HEK293 (cell line): ENCODE measurements around the gene CS.

Source experiments
- CTCF ChIA-PET: fragments of 350-600 bp; formaldehyde crosslinking; extraction: SDS; loops from one replicate; lab custom pipeline; 2021; ENCODE audit warnings: antibody characterized with exemption; lab: Yijun Ruan, JAX
- POLR2A ChIA-PET: fragments of 300-600 bp; formaldehyde crosslinking; extraction: SDS; loops from one replicate; lab custom pipeline; 2020; ENCODE audit warnings: antibody characterized with exemption, inconsistent platforms; lab: Yijun Ruan, JAX
- H3K27ac ChIP-seq: fragments of 200-500 bp; sonication (Bioruptor generic); 2 replicates; pipeline ENCODE4 v1.5.1; 2014; ENCODE audit warnings: low read depth, low read length, control low read depth, inconsistent platforms; ENCODE audit errors: extremely low read depth
- H3K36me3 ChIP-seq, 2 experiments: fragments of 200-500 bp in 1 of 2; sonication (Bioruptor generic) in 1 of 2; 1 replicate in 1 of 2; 2 replicates in 1 of 2; pipeline ENCODE4 v1.5.1; 2014 to 2017; ENCODE audit warnings: inconsistent platforms in 2 of 2, low read length in 2 of 2; ENCODE audit not compliant: control insufficient read depth in 2 of 2, insufficient read depth in 1 of 2
- H3K4me1 ChIP-seq: fragments of 200-500 bp; sonication (Bioruptor generic); 2 replicates; pipeline ENCODE4 v1.5.1; 2014; ENCODE audit warnings: mild to moderate bottlenecking, low read length, inconsistent platforms; ENCODE audit not compliant: control insufficient read depth, insufficient read depth
- H3K4me3 ChIP-seq: 2 replicates; pipeline ENCODE4 v1.5.1; 2011; ENCODE audit warnings: low read depth, mild to moderate bottlenecking, control low read depth, low read length, moderate library complexity
- H3K9me3 ChIP-seq: fragments of 200-500 bp; sonication (Bioruptor generic); 2 replicates; pipeline ENCODE4 v1.5.1; 2014; ENCODE audit warnings: low read depth, low read length, inconsistent platforms; ENCODE audit not compliant: control insufficient read depth, insufficient read depth
- GLI2 ChIP-seq: fragments of 450-650 bp; formaldehyde crosslinking; IDR thresholded peaks from 2 replicates; pipeline ENCODE4; 2017; ENCODE audit warnings: missing biosample characterization, missing genetic modification characterization, low read depth, borderline replicate concordance
- GLIS2 ChIP-seq: fragments of 450-650 bp; formaldehyde crosslinking; IDR thresholded peaks from 2 replicates; pipeline ENCODE4 v1.5.1; 2016; ENCODE audit warnings: missing biosample characterization, missing genetic modification characterization
- SP7 ChIP-seq: fragments of 450-650 bp; formaldehyde crosslinking; IDR thresholded peaks from 2 replicates; pipeline ENCODE4 v1.5.1; 2016; ENCODE audit warnings: missing biosample characterization, missing genetic modification characterization
- YY2 ChIP-seq: fragments of 450-650 bp; formaldehyde crosslinking; IDR thresholded peaks from 2 replicates; pipeline ENCODE4 v1.5.1; 2016; ENCODE audit warnings: missing biosample characterization, missing genetic modification characterization
- ZBTB21 ChIP-seq: fragments of 450-650 bp; formaldehyde crosslinking; IDR thresholded peaks from 2 replicates; pipeline ENCODE4 v1.5.1; 2017; ENCODE audit warnings: missing biosample characterization, missing genetic modification characterization
- ZNF112 ChIP-seq: fragments of 450-650 bp; formaldehyde crosslinking; IDR thresholded peaks from 2 replicates; pipeline ENCODE4 v1.5.0; 2017; ENCODE audit warnings: missing biosample characterization, missing genetic modification characterization
- ZNF404 ChIP-seq: fragments of 450-650 bp; formaldehyde crosslinking; IDR thresholded peaks from 2 replicates; pipeline ENCODE4 v1.5.1; 2017; ENCODE audit warnings: missing biosample characterization, missing genetic modification characterization
- ZNF600 ChIP-seq: fragments of 450-650 bp; formaldehyde crosslinking; IDR thresholded peaks from 2 replicates; pipeline ENCODE4 v1.5.1; 2016; ENCODE audit warnings: missing biosample characterization, missing genetic modification characterization
- ZNF629 ChIP-seq: fragments of 450-650 bp; formaldehyde crosslinking; IDR thresholded peaks from 2 replicates; pipeline ENCODE4 v1.5.1; 2017; ENCODE audit warnings: missing biosample characterization, missing genetic modification characterization
- ZNF76 ChIP-seq: fragments of 450-650 bp; formaldehyde crosslinking; IDR thresholded peaks from 2 replicates; pipeline ENCODE4; 2016; ENCODE audit warnings: low read depth, missing biosample characterization, missing genetic modification characterization, borderline replicate concordance
- ZNF768 ChIP-seq: fragments of 450-650 bp; formaldehyde crosslinking; IDR thresholded peaks from 2 replicates; pipeline ENCODE4 v1.5.1; 2018; ENCODE audit warnings: missing biosample characterization, mild to moderate bottlenecking, missing genetic modification characterization
- ZNF785 ChIP-seq: fragments of 450-650 bp; formaldehyde crosslinking; IDR thresholded peaks from 2 replicates; pipeline ENCODE4 v1.5.1; 2016; ENCODE audit warnings: missing biosample characterization, missing genetic modification characterization
- TF ChIP-seq, protein P1 (sequence below): fragments of 450-650 bp; formaldehyde crosslinking; IDR thresholded peaks from 2 replicates; pipeline ENCODE4 v1.5.1; 2016; ENCODE audit warnings: missing biosample characterization, missing genetic modification characterization, low read depth
- TF ChIP-seq, protein P2 (sequence below): fragments of 450-650 bp; formaldehyde crosslinking; IDR thresholded peaks from 2 replicates; pipeline ENCODE4 v1.5.1; 2016; ENCODE audit warnings: missing biosample characterization, missing genetic modification characterization
- TF ChIP-seq, protein P3 (sequence below): fragments of 450-650 bp; formaldehyde crosslinking; IDR thresholded peaks from 2 replicates; pipeline ENCODE4 v1.5.1; 2016; ENCODE audit warnings: missing biosample characterization, missing genetic modification characterization, borderline replicate concordance
- TF ChIP-seq, protein P4 (sequence below): fragments of 450-650 bp; IDR thresholded peaks from 2 replicates; pipeline ENCODE4 v1.5.1; 2018; ENCODE audit warnings: missing biosample characterization, mild to moderate bottlenecking, missing genetic modification characterization
- TF ChIP-seq, protein P5 (sequence below): fragments of 450-650 bp; formaldehyde crosslinking; IDR thresholded peaks from 2 replicates; pipeline ENCODE4 v1.5.1; 2017; ENCODE audit warnings: missing biosample characterization, missing genetic modification characterization
- TF ChIP-seq, protein P6 (sequence below): fragments of 450-650 bp; formaldehyde crosslinking; IDR thresholded peaks from 2 replicates; pipeline ENCODE4 v1.5.1; 2016; ENCODE audit warnings: missing biosample characterization, missing genetic modification characterization, low read depth

Gene CS

DNA sequence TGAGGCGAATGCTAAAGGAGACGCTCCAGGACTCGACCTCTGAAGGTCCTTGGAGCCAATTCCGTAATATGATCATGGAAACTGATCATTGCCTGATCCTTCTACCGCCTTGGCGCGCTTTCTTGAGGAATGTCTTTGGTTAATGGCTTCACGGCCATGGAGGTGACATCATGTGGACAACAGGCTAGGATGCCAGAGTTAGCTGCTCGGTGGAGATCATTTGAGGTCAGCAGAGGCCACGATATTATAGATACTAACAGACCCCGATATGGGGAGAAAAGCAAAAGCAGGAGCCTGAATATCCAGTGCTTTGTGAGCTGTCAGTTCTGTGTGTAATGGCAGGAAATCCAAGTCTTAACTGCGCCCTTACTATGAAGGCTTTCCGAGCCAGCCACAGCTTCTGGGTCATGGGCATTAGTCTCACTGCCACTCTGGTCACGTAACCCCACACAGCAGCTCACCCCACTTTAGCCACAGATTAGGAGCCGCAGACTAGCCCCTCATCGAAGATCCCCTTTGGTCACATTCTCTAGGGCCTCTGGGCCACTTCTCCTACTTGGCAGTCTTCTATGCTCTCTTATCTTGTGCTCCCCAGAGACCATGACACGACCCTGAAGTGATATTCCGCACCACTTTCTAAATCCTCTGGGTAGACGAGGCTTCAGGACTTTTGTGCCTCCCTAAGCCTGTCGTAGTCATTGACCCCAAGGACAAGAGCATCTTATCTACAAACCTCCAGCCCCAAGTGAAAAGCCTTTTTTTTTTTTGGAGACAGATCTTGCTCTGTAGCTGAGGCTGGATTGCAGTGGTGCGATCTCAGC, 724 bp upstream of the CS start:
- Histone ChIP-seq H3K27ac (peak overlapping the region; percentile 73), H3K4me3 (peak overlapping the region; percentile 38), H3K36me3 (peaks cover 19 to 53% of the 10 kb centered on the region in 2 experiments; a peak in 2 of 3 replicates), H3K4me1 (peaks cover 4% of the 10 kb centered on the region; the same call in 1 of the 2 replicates), H3K9me3 (no peaks in the 10 kb centered on the region)
- ChIA-PET CTCF (interaction anchor here (0.5 to 1.0 kb wide), 5 partner anchors 43 to 221 kb away, joined by 3 to 4 read pairs (median 3); partner anchors contain the start of genes ANKRD52 and RBMS2), POLR2A (interaction anchor here (1.2 to 2.8 kb wide), 3 partner anchors 10 to 183 kb away, joined by 5 to 7 read pairs (median 6); partner anchors contain the start of gene ZC3H10)
- no peak for TF ChIP-seq ZNF785
- no peak for TF ChIP-seq ZNF404 (tag by site-specific recombination)
- TF ChIP-seq GLIS2 (tag by site-specific recombination): no peak
- peak; percentile 41; the same call in 1 of the 2 replicates for TF ChIP-seq SP7
- no peak for TF ChIP-seq ZNF768
- peak; percentile 48; the same call in 1 of the 2 replicates for TF ChIP-seq ZBTB21
- TF ChIP-seq ZNF629 (tag by site-specific recombination): 0 out of 2 replicates have a peak, but pooled peaks have one; percentile 32
- TF ChIP-seq, protein P1, sequence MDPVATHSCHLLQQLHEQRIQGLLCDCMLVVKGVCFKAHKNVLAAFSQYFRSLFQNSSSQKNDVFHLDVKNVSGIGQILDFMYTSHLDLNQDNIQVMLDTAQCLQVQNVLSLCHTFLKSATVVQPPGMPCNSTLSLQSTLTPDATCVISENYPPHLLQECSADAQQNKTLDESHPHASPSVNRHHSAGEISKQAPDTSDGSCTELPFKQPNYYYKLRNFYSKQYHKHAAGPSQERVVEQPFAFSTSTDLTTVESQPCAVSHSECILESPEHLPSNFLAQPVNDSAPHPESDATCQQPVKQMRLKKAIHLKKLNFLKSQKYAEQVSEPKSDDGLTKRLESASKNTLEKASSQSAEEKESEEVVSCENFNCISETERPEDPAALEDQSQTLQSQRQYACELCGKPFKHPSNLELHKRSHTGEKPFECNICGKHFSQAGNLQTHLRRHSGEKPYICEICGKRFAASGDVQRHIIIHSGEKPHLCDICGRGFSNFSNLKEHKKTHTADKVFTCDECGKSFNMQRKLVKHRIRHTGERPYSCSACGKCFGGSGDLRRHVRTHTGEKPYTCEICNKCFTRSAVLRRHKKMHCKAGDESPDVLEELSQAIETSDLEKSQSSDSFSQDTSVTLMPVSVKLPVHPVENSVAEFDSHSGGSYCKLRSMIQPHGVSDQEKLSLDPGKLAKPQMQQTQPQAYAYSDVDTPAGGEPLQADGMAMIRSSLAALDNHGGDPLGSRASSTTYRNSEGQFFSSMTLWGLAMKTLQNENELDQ (tag by site-specific recombination): no peak
- no peak for TF ChIP-seq GLI2
- TF ChIP-seq, protein P2, sequence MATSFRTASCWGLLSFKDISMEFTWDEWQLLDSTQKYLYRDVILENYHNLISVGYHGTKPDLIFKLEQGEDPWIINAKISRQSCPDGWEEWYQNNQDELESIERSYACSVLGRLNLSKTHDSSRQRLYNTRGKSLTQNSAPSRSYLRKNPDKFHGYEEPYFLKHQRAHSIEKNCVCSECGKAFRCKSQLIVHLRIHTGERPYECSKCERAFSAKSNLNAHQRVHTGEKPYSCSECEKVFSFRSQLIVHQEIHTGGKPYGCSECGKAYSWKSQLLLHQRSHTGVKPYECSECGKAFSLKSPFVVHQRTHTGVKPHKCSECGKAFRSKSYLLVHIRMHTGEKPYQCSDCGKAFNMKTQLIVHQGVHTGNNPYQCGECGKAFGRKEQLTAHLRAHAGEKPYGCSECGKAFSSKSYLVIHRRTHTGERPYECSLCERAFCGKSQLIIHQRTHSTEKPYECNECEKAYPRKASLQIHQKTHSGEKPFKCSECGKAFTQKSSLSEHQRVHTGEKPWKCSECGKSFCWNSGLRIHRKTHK (tag by site-specific recombination): no peak
- TF ChIP-seq ZNF112 (tag by site-specific recombination): no peak
- TF ChIP-seq, protein P3, sequence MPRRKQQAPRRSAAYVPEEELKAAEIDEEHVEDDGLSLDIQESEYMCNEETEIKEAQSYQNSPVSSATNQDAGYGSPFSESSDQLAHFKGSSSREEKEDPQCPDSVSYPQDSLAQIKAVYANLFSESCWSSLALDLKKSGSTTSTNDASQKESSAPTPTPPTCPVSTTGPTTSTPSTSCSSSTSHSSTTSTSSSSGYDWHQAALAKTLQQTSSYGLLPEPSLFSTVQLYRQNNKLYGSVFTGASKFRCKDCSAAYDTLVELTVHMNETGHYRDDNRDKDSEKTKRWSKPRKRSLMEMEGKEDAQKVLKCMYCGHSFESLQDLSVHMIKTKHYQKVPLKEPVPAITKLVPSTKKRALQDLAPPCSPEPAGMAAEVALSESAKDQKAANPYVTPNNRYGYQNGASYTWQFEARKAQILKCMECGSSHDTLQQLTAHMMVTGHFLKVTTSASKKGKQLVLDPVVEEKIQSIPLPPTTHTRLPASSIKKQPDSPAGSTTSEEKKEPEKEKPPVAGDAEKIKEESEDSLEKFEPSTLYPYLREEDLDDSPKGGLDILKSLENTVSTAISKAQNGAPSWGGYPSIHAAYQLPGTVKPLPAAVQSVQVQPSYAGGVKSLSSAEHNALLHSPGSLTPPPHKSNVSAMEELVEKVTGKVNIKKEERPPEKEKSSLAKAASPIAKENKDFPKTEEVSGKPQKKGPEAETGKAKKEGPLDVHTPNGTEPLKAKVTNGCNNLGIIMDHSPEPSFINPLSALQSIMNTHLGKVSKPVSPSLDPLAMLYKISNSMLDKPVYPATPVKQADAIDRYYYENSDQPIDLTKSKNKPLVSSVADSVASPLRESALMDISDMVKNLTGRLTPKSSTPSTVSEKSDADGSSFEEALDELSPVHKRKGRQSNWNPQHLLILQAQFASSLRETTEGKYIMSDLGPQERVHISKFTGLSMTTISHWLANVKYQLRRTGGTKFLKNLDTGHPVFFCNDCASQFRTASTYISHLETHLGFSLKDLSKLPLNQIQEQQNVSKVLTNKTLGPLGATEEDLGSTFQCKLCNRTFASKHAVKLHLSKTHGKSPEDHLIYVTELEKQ: peak; percentile 23; the same call in 1 of the 2 replicates
- TF ChIP-seq, protein P4, sequence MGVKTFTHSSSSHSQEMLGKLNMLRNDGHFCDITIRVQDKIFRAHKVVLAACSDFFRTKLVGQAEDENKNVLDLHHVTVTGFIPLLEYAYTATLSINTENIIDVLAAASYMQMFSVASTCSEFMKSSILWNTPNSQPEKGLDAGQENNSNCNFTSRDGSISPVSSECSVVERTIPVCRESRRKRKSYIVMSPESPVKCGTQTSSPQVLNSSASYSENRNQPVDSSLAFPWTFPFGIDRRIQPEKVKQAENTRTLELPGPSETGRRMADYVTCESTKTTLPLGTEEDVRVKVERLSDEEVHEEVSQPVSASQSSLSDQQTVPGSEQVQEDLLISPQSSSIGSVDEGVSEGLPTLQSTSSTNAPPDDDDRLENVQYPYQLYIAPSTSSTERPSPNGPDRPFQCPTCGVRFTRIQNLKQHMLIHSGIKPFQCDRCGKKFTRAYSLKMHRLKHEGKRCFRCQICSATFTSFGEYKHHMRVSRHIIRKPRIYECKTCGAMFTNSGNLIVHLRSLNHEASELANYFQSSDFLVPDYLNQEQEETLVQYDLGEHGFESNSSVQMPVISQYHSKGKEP: no peak
- TF ChIP-seq ZNF76 (tag by site-specific recombination): no peak
- TF ChIP-seq, protein P5, sequence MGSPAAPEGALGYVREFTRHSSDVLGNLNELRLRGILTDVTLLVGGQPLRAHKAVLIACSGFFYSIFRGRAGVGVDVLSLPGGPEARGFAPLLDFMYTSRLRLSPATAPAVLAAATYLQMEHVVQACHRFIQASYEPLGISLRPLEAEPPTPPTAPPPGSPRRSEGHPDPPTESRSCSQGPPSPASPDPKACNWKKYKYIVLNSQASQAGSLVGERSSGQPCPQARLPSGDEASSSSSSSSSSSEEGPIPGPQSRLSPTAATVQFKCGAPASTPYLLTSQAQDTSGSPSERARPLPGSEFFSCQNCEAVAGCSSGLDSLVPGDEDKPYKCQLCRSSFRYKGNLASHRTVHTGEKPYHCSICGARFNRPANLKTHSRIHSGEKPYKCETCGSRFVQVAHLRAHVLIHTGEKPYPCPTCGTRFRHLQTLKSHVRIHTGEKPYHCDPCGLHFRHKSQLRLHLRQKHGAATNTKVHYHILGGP (tag by site-specific recombination): no peak
- peak; percentile 67; the same call in 1 of the 2 replicates for TF ChIP-seq YY2 (tag by site-specific recombination)
- TF ChIP-seq, protein P6, sequence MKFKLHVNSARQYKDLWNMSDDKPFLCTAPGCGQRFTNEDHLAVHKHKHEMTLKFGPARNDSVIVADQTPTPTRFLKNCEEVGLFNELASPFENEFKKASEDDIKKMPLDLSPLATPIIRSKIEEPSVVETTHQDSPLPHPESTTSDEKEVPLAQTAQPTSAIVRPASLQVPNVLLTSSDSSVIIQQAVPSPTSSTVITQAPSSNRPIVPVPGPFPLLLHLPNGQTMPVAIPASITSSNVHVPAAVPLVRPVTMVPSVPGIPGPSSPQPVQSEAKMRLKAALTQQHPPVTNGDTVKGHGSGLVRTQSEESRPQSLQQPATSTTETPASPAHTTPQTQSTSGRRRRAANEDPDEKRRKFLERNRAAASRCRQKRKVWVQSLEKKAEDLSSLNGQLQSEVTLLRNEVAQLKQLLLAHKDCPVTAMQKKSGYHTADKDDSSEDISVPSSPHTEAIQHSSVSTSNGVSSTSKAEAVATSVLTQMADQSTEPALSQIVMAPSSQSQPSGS: peak; percentile 84
- no peak for TF ChIP-seq ZNF600 (tag by site-specific recombination)
